H9 (cell line): ENCODE results near the gene DCHS1. TPM values are rescaled to one million over a fixed set of nuclear protein-coding genes. Genes with fewer than 3 reads are reported as not detected.
A peak's percentile ranks its signal among the peaks of the same experiment; 100 is the strongest.

ENCODE experiments used
- DNase-seq: peaks from one replicate; pipeline ENCODE4 v3.0.0-alpha.2; 2017
- H2AFZ ChIP-seq: one replicate; pipeline ENCODE4 v1.6.1; 2013; ENCODE audit warnings: mild to moderate bottlenecking, low read length, control low read depth, moderate library complexity
- H2AK5ac ChIP-seq: 2 replicates; pipeline ENCODE4 v1.6.1; 2013; ENCODE audit warnings: low read length, control low read depth, mixed read lengths; ENCODE audit not compliant: insufficient read length
- H2BK120ac ChIP-seq: one replicate; pipeline ENCODE4 v1.6.1; 2013; ENCODE audit warnings: low read depth, mild to moderate bottlenecking, low read length, control low read depth, inconsistent platforms; ENCODE audit not compliant: poor library complexity, severe bottlenecking
- H2BK12ac ChIP-seq: 2 replicates; pipeline ENCODE4 v1.6.1; 2013; ENCODE audit warnings: low read length, control low read depth, mixed read lengths, low read depth; ENCODE audit not compliant: insufficient read length
- H2BK15ac ChIP-seq: 2 replicates; pipeline ENCODE4 v1.6.1; 2013; ENCODE audit warnings: low read depth, low read length, control low read depth
- H2BK20ac ChIP-seq: one replicate; pipeline ENCODE4 v1.6.1; 2013; ENCODE audit warnings: low read depth, mild to moderate bottlenecking, low read length, control low read depth, inconsistent platforms; ENCODE audit not compliant: poor library complexity, severe bottlenecking
- H2BK5ac ChIP-seq: 2 replicates; pipeline ENCODE4 v1.6.1; 2013; ENCODE audit warnings: low read length, control low read depth, mixed read lengths; ENCODE audit not compliant: insufficient read length
- H3K14ac ChIP-seq: 2 replicates; pipeline ENCODE4 v1.6.1; 2013; ENCODE audit warnings: low read length, control low read depth; ENCODE audit not compliant: insufficient read depth
- H3K18ac ChIP-seq: 2 replicates; pipeline ENCODE4 v1.6.1; 2013; ENCODE audit warnings: low read depth, mild to moderate bottlenecking, mixed read lengths, low read length, control low read depth; ENCODE audit not compliant: insufficient read length
- H3K23ac ChIP-seq: 2 replicates; pipeline ENCODE4 v1.6.1; 2013; ENCODE audit warnings: low read length, control low read depth, mixed read lengths, low read depth; ENCODE audit not compliant: insufficient read length
- H3K23me2 ChIP-seq: 2 replicates; pipeline ENCODE4 v1.6.1; 2013; ENCODE audit warnings: low read depth, mild to moderate bottlenecking, mixed read lengths, low read length, control low read depth; ENCODE audit not compliant: insufficient read length, poor library complexity, severe bottlenecking
- H3K27ac ChIP-seq: 2 replicates; pipeline ENCODE4 v1.5.1; 2013; ENCODE audit warnings: low read length, control low read depth, mixed read lengths, low read depth; ENCODE audit not compliant: insufficient read length
- H3K27me3 ChIP-seq: 2 replicates; pipeline ENCODE4 v1.6.1; 2013; ENCODE audit warnings: low read length, control low read depth, inconsistent platforms; ENCODE audit not compliant: insufficient read depth
- H3K4ac ChIP-seq: 2 replicates; pipeline ENCODE4 v1.6.1; 2013; ENCODE audit warnings: low read depth, mild to moderate bottlenecking, control low read depth, inconsistent platforms, low read length, moderate library complexity
- H3K4me1 ChIP-seq: 2 replicates; pipeline ENCODE4 v1.6.1; 2013; ENCODE audit warnings: low read length, control low read depth, inconsistent platforms; ENCODE audit not compliant: insufficient read depth
- H3K4me2 ChIP-seq: 2 replicates; pipeline ENCODE4 v1.6.1; 2013; ENCODE audit warnings: low read length, control low read depth, mixed read lengths; ENCODE audit not compliant: insufficient read length, insufficient read depth
- H3K56ac ChIP-seq: 2 replicates; pipeline ENCODE4 v1.6.1; 2013; ENCODE audit warnings: low read depth, mild to moderate bottlenecking, mixed read lengths, low read length, control low read depth; ENCODE audit not compliant: insufficient read length
- H3K79me1 ChIP-seq: 2 replicates; pipeline ENCODE4 v1.6.1; 2013; ENCODE audit warnings: low read depth, mild to moderate bottlenecking, moderate library complexity, low read length, control low read depth, inconsistent platforms; ENCODE audit not compliant: insufficient read depth, poor library complexity, severe bottlenecking
- H3K79me2 ChIP-seq: 2 replicates; pipeline ENCODE4 v1.6.1; 2013; ENCODE audit warnings: low read length, control low read depth, inconsistent platforms; ENCODE audit not compliant: insufficient read depth
- H3K9ac ChIP-seq: 2 replicates; pipeline ENCODE4 v1.6.1; 2013; ENCODE audit warnings: low read length, control low read depth, mixed read lengths; ENCODE audit not compliant: insufficient read length; ENCODE audit errors: extremely low read depth
- H3K9me3 ChIP-seq: one replicate; pipeline ENCODE4 v1.6.1; 2013; ENCODE audit warnings: low read depth, low read length, inconsistent platforms; ENCODE audit not compliant: control insufficient read depth
- H3T11ph ChIP-seq: one replicate; pipeline ENCODE4 v1.6.1; 2013; ENCODE audit warnings: mild to moderate bottlenecking, low read length, control low read depth, inconsistent platforms
- H4K20me1 ChIP-seq: one replicate; pipeline ENCODE4 v1.6.1; 2013; ENCODE audit not compliant: control insufficient read depth, insufficient read length, insufficient read depth
- H4K5ac ChIP-seq: 2 replicates; pipeline ENCODE4 v1.6.1; 2013; ENCODE audit warnings: low read depth, mild to moderate bottlenecking, mixed read lengths, low read length, control low read depth; ENCODE audit not compliant: insufficient read length
- H4K8ac ChIP-seq: replicated peaks from 2 replicates; pipeline ENCODE4 v1.6.1; 2013; ENCODE audit warnings: low read length, control low read depth, mixed read lengths, low read depth; ENCODE audit not compliant: insufficient read length
- H4K91ac ChIP-seq: 2 replicates; pipeline ENCODE4 v1.6.1; 2013; ENCODE audit warnings: low read depth, mild to moderate bottlenecking, moderate library complexity, mixed read lengths, low read length, control low read depth; ENCODE audit not compliant: insufficient read length
- H3K27ac Mint-ChIP-seq, 3 experiments: 2 replicates in 2 of 3; 3 replicates in 1 of 3; pipeline ENCODE4 v1.8.0; 2020 to 2021; ENCODE audit warnings: mixed read lengths in 3 of 3, mild to moderate bottlenecking in 1 of 3, moderate library complexity in 1 of 3
- H3K27me3 Mint-ChIP-seq: 2 replicates; pipeline ENCODE4 v1.8.0; 2021; ENCODE audit warnings: low read depth, mild to moderate bottlenecking, moderate library complexity, mixed read lengths
- H3K36me3 Mint-ChIP-seq, 3 experiments: 2 replicates in 2 of 3; 3 replicates in 1 of 3; pipeline ENCODE4 v1.8.0; 2020 to 2021; ENCODE audit warnings: low read depth in 3 of 3, mixed read lengths in 3 of 3; ENCODE audit not compliant: insufficient read depth in 1 of 3
- H3K4me1 Mint-ChIP-seq, 2 experiments: 2 replicates each; pipeline ENCODE4 v1.8.0; 2020; ENCODE audit warnings: mixed read lengths in 2 of 2
- H3K4me3 Mint-ChIP-seq, 2 experiments: 2 replicates in 1 of 2; 3 replicates in 1 of 2; pipeline ENCODE4 v1.8.0; 2020 to 2021; ENCODE audit warnings: mild to moderate bottlenecking in 2 of 2, mixed read lengths in 2 of 2, moderate library complexity in 1 of 2
- H3K9me3 Mint-ChIP-seq, 2 experiments: 2 replicates in 1 of 2; 3 replicates in 1 of 2; pipeline ENCODE4 v1.8.0; 2020; ENCODE audit warnings: mild to moderate bottlenecking in 2 of 2, mixed read lengths in 2 of 2, moderate library complexity in 1 of 2
- WGBS: extraction: QIAGEN DNeasy Blood & Tissue Kit; methylation state at CpG from one replicate; pipeline ENCODE4 v1.1.7; 2013; ENCODE audit warnings: missing lambda C conversion rate, low lambda C conversion rate, mixed read lengths; ENCODE audit not compliant: insufficient read length; ENCODE audit errors: extremely low coverage; 5-methylcytosine and 5-hydroxymethylcytosine counted together
- total RNA-seq: library from RNA; stranded (reverse); gene quantifications from 2 replicates; pipeline ENCODE4 v1.2.1, GENCODE V29; 2021
- TF ChIP-seq, protein P1 (sequence below): fragments of 200-600 bp; sonication (generic); conservative IDR thresholded peaks from 3 replicates; pipeline ENCODE4 v1.8.0; 2021; ENCODE audit warnings: antibody characterized with exemption, mild to moderate bottlenecking

The DCHS1 gene
- total RNA-seq, 1 experiment from 2014 or later: 12.5 TPM

DNA sequence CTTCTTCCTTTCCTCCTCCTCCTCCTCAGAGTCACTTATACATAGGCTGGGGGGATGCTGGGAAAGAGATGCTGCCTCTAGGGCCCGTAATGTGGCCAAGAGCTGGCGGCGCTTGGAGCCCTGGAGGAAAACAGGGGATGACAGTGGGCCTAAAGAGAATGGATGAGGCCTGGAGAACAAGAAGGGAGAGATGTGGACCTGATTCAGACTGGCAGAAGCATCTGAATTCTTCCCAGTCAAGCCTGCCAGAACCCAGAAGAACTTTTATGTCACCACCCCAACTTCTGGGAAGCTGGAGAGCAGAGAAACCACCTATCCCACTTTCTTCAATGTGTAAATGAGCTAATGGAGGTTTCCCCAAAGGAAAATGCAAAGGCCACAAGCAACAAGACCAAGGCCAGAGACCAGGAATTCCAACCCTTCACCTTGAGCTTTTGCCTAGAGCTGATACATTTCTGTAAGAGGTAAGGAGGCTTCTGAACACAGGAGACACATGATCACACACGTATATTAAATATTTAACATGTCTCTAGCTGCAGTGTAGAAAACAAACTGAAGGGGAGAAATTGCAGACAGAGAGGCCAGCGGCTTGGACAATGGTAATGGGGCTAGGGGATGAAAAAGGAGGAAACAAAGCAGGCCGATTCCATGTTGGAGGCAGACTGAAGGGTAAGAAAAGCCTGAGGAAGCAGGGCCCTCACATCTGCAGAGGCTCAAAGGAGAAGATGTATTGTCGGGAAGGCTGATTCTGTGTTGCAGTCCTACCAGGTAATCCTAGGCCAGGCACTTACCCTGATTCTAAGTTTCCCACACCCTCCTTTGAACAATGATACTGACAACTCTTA is 53.3 kb downstream of the DCHS1 start:
- Histone ChIP-seq H2BK120ac (no peak overlapping the region), H2AK5ac (no peak overlapping the region), H4K5ac (no peak overlapping the region), H4K20me1 (no peaks in the 10 kb centered on the region), H3K14ac (no peak overlapping the region), H3K9me3 (no peaks in the 10 kb centered on the region), H2BK12ac (no peak overlapping the region), H3K56ac (no peak overlapping the region), H3K79me2 (peaks cover 7% of the 10 kb centered on the region; the same call in 1 of the 2 replicates), H3K79me1 (no peaks in the 10 kb centered on the region), H2BK20ac (no peak overlapping the region), H3K18ac (no peak overlapping the region), H3K23me2 (peaks cover 15% of the 10 kb centered on the region), H3K4me2 (peak overlapping the region; percentile 88), H4K91ac (no peak overlapping the region), H2BK5ac (no peak overlapping the region), H3K4me1 (peaks cover 3% of the 10 kb centered on the region; the same call in 1 of the 2 replicates), H2AFZ (no peak overlapping the region), H3K23ac (no peak overlapping the region), H4K8ac (no peak overlapping the region), H2BK15ac (no peak overlapping the region), H3K9ac (peak overlapping the region; percentile 74), H3K4ac (no peak overlapping the region), H3K27me3 (no peaks in the 10 kb centered on the region), H3K27ac (no peak overlapping the region), H3T11ph (no peak overlapping the region)
- Mint-ChIP-seq H3K36me3 (peaks cover 7 to 45% (median 30%) of the 10 kb centered on the region in 3 experiments; a peak in 6 of 7 replicates), H3K27me3 (no peaks in the 10 kb centered on the region; the same call in 1 of the 2 replicates), H3K9me3 (no peaks in the 10 kb centered on the region), H3K4me3 (no peak overlapping the region; a peak in 1 of 5 replicates), H3K27ac (no peak overlapping the region), H3K4me1 (peaks cover 11% of the 10 kb centered on the region in 2 experiments)
- no CpG with 5 or more reads among the region's 7 CpGs for WGBS
- DNase-seq: no peak
- TF ChIP-seq, protein P1, sequence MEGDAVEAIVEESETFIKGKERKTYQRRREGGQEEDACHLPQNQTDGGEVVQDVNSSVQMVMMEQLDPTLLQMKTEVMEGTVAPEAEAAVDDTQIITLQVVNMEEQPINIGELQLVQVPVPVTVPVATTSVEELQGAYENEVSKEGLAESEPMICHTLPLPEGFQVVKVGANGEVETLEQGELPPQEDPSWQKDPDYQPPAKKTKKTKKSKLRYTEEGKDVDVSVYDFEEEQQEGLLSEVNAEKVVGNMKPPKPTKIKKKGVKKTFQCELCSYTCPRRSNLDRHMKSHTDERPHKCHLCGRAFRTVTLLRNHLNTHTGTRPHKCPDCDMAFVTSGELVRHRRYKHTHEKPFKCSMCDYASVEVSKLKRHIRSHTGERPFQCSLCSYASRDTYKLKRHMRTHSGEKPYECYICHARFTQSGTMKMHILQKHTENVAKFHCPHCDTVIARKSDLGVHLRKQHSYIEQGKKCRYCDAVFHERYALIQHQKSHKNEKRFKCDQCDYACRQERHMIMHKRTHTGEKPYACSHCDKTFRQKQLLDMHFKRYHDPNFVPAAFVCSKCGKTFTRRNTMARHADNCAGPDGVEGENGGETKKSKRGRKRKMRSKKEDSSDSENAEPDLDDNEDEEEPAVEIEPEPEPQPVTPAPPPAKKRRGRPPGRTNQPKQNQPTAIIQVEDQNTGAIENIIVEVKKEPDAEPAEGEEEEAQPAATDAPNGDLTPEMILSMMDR: no peak
